Activated naive CD4-positive, alpha-beta T cell treated with anti-CD3 and anti-CD28 coated beads, Interleukin-2, amount 10 ng/mL, durations not matched to agents 7 days and 5 days (primary cell): Measurements from ENCODE around the gene ICA1.
"Not testable (repeated sequence)": the region's sequence is repeated elsewhere in the genome, so short reads cannot be mapped to it uniquely, and the experiment has no call there.

Experiments
- CTCF ChIA-PET: fragments of 350-600 bp; sonication (Branson Sonifier 250); formaldehyde crosslinking; loops from one replicate; lab custom pipeline; 2021; ENCODE audit warnings: antibody characterized with exemption; lab: Charles Lee
- DNase-seq: peaks from one replicate; pipeline ENCODE4 v3.0.0-alpha.2; 2020
- H3K27ac Mint-ChIP-seq: one replicate; pipeline ENCODE4 v1.8.0; 2021; ENCODE audit warnings: mild to moderate bottlenecking, moderate library complexity, mixed read lengths
- H3K27me3 Mint-ChIP-seq: one replicate; pipeline ENCODE4 v1.8.0; 2021; ENCODE audit warnings: mild to moderate bottlenecking, mixed read lengths
- H3K36me3 Mint-ChIP-seq: one replicate; pipeline ENCODE4 v1.8.0; 2021; ENCODE audit warnings: mixed read lengths
- H3K4me1 Mint-ChIP-seq: one replicate; pipeline ENCODE4 v1.8.0; 2021; ENCODE audit warnings: mixed read lengths
- H3K4me3 Mint-ChIP-seq: one replicate; pipeline ENCODE4 v1.8.0; 2021; ENCODE audit warnings: mild to moderate bottlenecking, moderate library complexity, mixed read lengths
- H3K9me3 Mint-ChIP-seq: one replicate; pipeline ENCODE4 v1.8.0; 2021; ENCODE audit warnings: mixed read lengths

Gene ICA1

DNA sequence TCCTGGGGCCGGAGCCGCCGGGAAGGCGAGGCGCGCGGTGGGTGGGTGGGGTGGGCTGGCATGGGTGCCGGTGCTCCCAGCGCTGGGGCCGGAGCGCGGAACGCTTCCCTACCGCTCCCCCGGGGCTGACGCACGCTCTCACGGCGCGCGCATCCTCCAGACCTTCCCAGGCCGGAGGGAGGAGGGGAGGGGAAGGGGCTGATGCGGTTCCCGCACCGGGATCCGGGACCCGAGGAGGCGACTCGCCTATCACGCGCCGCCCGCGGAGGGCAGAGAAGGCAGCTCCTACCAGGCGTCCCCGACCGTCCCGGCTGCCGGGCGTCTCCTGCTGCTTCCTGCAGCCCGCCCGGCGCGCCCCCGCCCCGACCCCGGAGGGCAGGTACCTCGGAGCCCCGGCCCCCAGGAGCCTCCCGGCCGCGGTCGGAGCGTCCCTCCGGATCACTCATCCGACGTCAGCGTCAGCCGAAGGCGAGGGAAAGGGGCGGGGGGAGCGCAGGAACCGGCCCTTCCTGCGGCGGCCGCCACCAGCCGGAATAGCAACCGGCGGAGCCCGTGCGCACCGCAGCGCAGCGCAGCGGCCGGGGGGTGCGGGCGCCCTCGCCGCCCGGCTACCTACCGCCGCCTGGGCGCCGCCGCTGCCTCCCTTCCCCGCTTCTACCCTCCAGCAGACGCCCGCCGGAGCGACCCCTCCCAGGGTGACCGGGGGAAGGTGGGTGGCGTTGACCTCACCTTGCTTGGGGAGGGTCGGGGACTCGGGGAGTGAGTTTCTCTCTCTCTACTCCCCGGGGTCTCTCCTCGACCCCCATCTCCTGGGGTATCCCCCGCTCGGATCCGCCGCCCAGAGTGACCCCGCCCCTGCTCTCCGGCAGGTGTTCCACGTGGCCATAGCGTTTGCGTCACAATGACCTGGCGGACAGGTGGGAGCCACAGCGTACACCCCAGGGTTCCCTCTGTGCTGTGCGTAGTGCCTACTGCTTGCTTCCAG is at the start of gene ICA1:
ICA1 (minus strand) TSS at position 457 of the 985 bp plus-strand sequence. CDS start 26,241 bp downstream, outside the sequence.
- Mint-ChIP-seq H3K4me3 (peak within 1 kb of the TSS; percentile 71), H3K9me3 (no peaks in the 10 kb centered on the region), H3K27ac (no peak within 1 kb of the TSS), H3K36me3 (no peaks in the 10 kb centered on the region), H3K27me3 (peaks cover 55% of the 10 kb centered on the region), H3K4me1 (peaks cover 8% of the 10 kb centered on the region)
- peak; percentile 41 for DNase-seq
- CTCF ChIA-PET, result interaction anchor here (1.1 kb wide), 1 partner anchor 34 kb away, joined by 3 read pairs; no protein-coding TSS in a partner anchor

- Mint-ChIP-seq H3K9me3 (no peaks in the 10 kb centered on the region), H3K27me3 (peaks cover 4% of the 10 kb centered on the region), H3K4me3 (no peak overlapping the region), H3K36me3 (no peaks in the 10 kb centered on the region), H3K4me1 (no peaks in the 10 kb centered on the region), H3K27ac (no peak overlapping the region)
- no peak for DNase-seq
- CTCF ChIA-PET, result interaction anchor here (1.3 kb wide), 1 partner anchor 11 kb away, joined by 3 read pairs; no protein-coding TSS in a partner anchor
Measured at GRCh38 chr7:8310876-8311275, 48.9 kb upstream of the ICA1 start.

DNA sequence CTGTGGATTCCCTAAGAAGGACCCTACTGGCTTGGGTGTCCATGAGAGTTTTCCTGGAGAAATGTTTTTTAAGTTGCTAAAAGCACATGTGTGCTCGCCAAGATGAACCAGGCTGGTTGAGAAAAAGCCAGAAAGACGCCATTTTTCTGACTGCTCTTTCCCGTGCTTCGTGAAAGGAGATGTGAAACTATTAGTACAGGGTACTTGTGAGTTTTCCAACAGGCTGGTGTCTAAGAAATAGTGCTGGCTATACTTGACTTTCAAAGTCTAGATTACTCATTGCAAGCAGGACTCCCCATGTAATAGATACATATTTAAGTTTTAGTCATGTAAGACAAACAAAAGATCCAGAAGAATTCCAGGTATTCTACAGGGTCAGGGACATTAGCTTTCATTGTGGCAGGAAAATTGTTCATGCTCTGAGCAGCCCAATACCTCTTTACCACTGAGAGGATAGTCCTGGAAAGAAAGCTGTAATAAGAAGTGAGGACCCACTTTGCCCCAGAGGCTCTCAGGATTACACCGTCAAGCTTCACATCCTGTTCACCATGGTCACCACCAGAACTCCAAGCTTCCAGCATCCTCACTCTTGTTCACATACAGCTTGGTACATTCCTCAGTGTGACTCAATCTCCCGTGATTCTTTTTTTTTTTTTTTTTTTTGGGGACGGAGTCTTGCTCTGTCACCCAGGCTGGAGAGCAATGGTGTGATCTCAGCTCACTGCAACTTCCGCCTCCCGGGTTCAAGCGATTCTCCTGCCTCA is 43.8 kb upstream of the ICA1 start:
- Mint-ChIP-seq H3K4me1 (no peaks in the 10 kb centered on the region), H3K27ac (no peak overlapping the region), H3K36me3 (no peaks in the 10 kb centered on the region), H3K27me3 (no peaks in the 10 kb centered on the region), H3K9me3 (no peaks in the 10 kb centered on the region), H3K4me3 (no peak overlapping the region)
- CTCF ChIA-PET, result interaction anchor here (1.0 kb wide), 1 partner anchor 10 kb away, joined by 3 read pairs; no protein-coding TSS in a partner anchor
- DNase-seq, result no peak

DNA sequence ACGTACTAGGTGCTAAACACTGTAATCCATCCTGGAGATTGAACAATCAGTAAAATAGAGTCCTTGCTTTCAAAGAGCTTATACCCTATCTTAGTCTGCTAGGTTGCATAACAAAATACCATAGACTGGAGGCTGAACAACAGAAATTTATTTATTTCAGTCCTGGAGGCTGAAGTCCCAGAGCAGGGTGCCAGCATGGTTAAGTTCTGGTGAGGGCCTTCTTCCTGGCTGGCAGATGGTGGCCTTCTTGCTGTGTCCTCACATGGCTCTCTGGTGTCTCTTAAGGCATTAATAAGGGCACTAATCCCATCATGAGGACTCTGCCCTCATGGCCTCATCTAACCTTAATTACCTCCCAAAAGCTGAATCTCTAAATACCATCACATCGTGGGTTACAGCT is 43.1 kb upstream of the ICA1 start:
- H3K27ac Mint-ChIP-seq, result no peak overlapping the region
- CTCF ChIA-PET, result interaction anchor here (1.0 kb wide), 1 partner anchor 9 kb away, joined by 3 read pairs; no protein-coding TSS in a partner anchor
- no peaks in the 10 kb centered on the region for H3K36me3 Mint-ChIP-seq
- no peaks in the 10 kb centered on the region for H3K4me1 Mint-ChIP-seq
- no peaks in the 10 kb centered on the region for H3K27me3 Mint-ChIP-seq
- no peak for DNase-seq
- H3K4me3 Mint-ChIP-seq, result no peak overlapping the region
- H3K9me3 Mint-ChIP-seq, result no peaks in the 10 kb centered on the region

DNA sequence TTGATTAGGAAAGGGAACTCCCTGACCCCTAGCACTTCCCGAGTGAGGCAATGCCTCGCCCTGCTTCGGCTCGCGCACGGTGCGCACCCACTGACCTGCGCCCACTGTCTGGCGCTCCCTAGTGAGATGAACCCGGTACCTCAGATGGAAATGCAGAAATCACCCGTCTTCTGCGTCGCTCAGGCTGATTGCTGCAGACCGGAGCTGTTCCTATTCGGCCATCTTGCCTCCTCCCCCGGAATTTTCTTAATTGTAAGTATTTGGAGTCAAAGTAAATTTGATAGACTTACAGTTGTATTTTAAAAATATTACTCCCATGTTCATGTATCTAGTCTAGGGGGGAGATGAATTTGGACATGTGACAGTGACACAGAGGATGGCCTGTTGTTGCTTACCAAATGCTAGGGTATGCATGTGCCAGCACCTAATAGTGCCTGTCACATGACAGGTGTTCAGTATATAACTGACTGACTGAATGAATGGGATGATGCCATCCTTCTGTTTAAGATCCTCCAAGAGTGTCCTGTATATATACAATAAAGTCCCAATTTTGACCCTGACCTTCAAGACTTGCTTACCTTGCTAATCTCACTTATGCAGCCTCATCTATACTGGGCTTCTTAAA is 42.0 kb upstream of the ICA1 start:
- CTCF ChIA-PET, result no interaction called here
- Mint-ChIP-seq H3K4me1 (no peaks in the 10 kb centered on the region), H3K36me3 (no peaks in the 10 kb centered on the region)

GRCh38 chr7:8297023-8297422 is 35.1 kb upstream of the ICA1 start:
- not testable (repeated sequence) for DNase-seq, H3K27ac Mint-ChIP-seq, H3K9me3 Mint-ChIP-seq, H3K4me3 Mint-ChIP-seq, H3K4me1 Mint-ChIP-seq, H3K36me3 Mint-ChIP-seq
- CTCF ChIA-PET, result interaction anchor here (0.8 to 1.9 kb wide), 7 partner anchors 21 to 616 kb away, joined by 3 to 11 read pairs (median 4); no protein-coding TSS in a partner anchor
- peaks cover 16% of the 10 kb centered on the region for H3K27me3 Mint-ChIP-seq

More for the DNA sequence above, 42.0 kb upstream of the ICA1 start:
- no peak for DNase-seq
- no peak overlapping the region for H3K4me3 Mint-ChIP-seq
- H3K9me3 Mint-ChIP-seq, result no peaks in the 10 kb centered on the region
- no peaks in the 10 kb centered on the region for H3K27me3 Mint-ChIP-seq
- H3K27ac Mint-ChIP-seq, result no peak overlapping the region

DNA sequence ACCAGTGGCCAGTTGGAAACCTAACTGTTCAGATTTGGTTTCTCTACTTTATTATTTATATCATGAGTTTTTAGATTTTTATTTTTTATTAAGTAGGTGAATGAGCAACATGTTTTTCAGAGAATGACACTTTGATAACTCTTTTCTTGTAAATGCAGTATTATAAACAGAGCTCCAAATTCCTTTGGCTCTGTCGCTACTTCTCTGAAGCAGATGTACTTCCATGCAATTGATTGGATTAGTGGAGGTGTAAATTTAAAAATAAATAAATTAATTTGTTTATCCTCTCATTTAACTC is 34.3 kb upstream of the ICA1 start:
- DNase-seq, result no peak
- Mint-ChIP-seq H3K27ac (no peak overlapping the region), H3K4me3 (no peak overlapping the region), H3K27me3 (peaks cover 18% of the 10 kb centered on the region), H3K36me3 (no peaks in the 10 kb centered on the region), H3K9me3 (no peaks in the 10 kb centered on the region), H3K4me1 (peaks cover 2% of the 10 kb centered on the region)
- CTCF ChIA-PET, result interaction anchor here (0.7 to 1.9 kb wide), 26 partner anchors 9 to 1193 kb away, joined by 3 to 11 read pairs (median 4); no protein-coding TSS in a partner anchor

GRCh38 chr7:8295638-8296361 is 33.8 kb upstream of the ICA1 start:
- H3K9me3 Mint-ChIP-seq, result no peaks in the 10 kb centered on the region
- H3K27ac Mint-ChIP-seq, result no peak overlapping the region
- H3K4me1 Mint-ChIP-seq, result peaks cover 2% of the 10 kb centered on the region
- CTCF ChIA-PET, result interaction anchor here (0.7 to 1.9 kb wide), 29 partner anchors 8 to 1193 kb away, joined by 3 to 11 read pairs (median 3); no protein-coding TSS in a partner anchor
- peaks cover 18% of the 10 kb centered on the region for H3K27me3 Mint-ChIP-seq
- no peaks in the 10 kb centered on the region for H3K36me3 Mint-ChIP-seq
- no peak overlapping the region for H3K4me3 Mint-ChIP-seq
- DNase-seq, result peak; percentile 40

DNA sequence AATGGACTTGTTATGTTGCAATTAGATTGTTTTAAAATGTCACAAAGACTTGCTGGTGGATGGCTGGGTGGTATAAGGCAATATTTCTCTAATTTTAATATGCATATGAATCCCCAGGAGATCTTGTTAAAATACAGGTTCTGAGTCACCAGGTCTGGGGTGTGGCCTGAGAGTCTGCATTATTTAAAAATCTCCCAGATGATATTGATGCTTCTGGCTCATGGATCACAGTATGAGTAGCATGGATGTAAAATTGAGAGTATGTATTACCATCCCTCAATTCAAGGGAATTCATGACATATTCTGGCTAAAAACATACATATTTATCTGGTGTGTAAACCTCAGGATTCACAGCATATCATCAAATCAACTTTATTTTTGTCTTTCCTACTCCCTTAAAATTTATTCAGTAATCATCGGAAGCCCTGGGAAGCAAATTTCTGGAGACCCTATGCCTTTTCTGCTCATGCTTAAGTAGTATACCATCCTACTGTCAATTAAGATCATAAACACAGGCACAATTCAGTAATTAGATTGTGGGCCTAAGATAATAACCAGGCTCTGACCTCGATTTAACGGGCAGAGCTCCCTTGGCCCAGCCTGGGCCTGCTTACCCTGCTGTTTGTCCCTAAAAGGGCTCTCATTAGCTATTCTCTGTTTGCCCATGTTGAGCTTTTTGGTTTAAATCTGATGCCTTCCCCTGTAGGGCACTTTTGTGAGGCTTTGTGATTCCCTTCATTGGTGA is 29.6 kb upstream of the ICA1 start:
- H3K27me3 Mint-ChIP-seq, result peaks cover 23% of the 10 kb centered on the region
- CTCF ChIA-PET, result no interaction called here

GRCh38 chr7:8290645-8291308 is 28.8 kb upstream of the ICA1 start:
- no peak for DNase-seq
- H3K27ac Mint-ChIP-seq, result no peak overlapping the region
- CTCF ChIA-PET, result no interaction called here
- H3K36me3 Mint-ChIP-seq, result no peaks in the 10 kb centered on the region
- H3K27me3 Mint-ChIP-seq, result peaks cover 24% of the 10 kb centered on the region
- peaks cover under 1% of the 10 kb centered on the region for H3K4me1 Mint-ChIP-seq
- H3K9me3 Mint-ChIP-seq, result no peaks in the 10 kb centered on the region
- no peak overlapping the region for H3K4me3 Mint-ChIP-seq

More for the DNA sequence above, 29.6 kb upstream of the ICA1 start:
- H3K4me3 Mint-ChIP-seq, result no peak overlapping the region
- no peak overlapping the region for H3K27ac Mint-ChIP-seq
- no peaks in the 10 kb centered on the region for H3K36me3 Mint-ChIP-seq
- DNase-seq, result no peak
- H3K4me1 Mint-ChIP-seq, result peaks cover 2% of the 10 kb centered on the region
- H3K9me3 Mint-ChIP-seq, result no peaks in the 10 kb centered on the region

DNA sequence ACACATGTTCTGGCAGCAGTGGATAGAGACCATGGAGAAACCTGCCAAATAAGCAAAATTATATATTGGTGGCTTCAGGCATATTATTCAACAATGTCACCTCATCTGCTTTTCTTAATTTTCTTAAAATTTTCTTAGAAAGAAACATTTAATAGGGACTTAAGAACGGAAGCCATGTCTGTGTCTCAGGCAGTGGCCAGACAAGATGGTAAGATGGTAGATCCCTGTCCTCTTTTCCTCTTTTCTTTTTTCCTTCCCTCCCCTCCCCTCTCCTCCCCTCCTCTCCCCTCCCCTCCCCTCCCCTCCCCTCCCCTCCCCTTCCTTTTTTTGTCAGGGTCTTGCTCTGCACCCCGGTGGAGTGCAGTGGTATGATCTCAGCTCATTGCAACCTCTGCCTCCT is 24.2 kb upstream of the ICA1 start:
- Mint-ChIP-seq H3K4me1 (no peaks in the 10 kb centered on the region), H3K9me3 (no peaks in the 10 kb centered on the region), H3K4me3 (no peak overlapping the region), H3K36me3 (no peaks in the 10 kb centered on the region), H3K27me3 (peaks cover 9% of the 10 kb centered on the region), H3K27ac (no peak overlapping the region)
- no peak for DNase-seq
- CTCF ChIA-PET, result no interaction called here

- CTCF ChIA-PET, result no interaction called here
- Mint-ChIP-seq H3K9me3 (no peaks in the 10 kb centered on the region), H3K27ac (no peak overlapping the region), H3K4me1 (no peaks in the 10 kb centered on the region), H3K4me3 (no peak overlapping the region), H3K27me3 (peaks cover 9% of the 10 kb centered on the region), H3K36me3 (no peaks in the 10 kb centered on the region)
- no peak for DNase-seq
Measured at GRCh38 chr7:8285155-8285554, 23.2 kb upstream of the ICA1 start.
